GM13977 (cell line): ENCODE results near the gene HACD4.

Source experiments
- DNase-seq: peaks from one replicate; pipeline ENCODE4 v3.0.0; 2012; ENCODE audit warnings: low spot score
- in situ Hi-C: fragments of 300-500 bp; cut with MboI; formaldehyde crosslinking; loops from one replicate; pipeline ENCODE4 v1.12.0; 2022; ENCODE audit warnings: low sequenced_read_pairs, low pct_unique_long_range_greater_than_20kb, mixed read lengths, inconsistent platforms; ENCODE audit not compliant: unreplicated experiment
- TF ChIP-seq, protein P1 (sequence below): IDR thresholded peaks from 2 replicates; pipeline ENCODE4 v1.5.1; 2012; ENCODE audit warnings: mild to moderate bottlenecking, control low read depth; ENCODE audit not compliant: insufficient read depth; ENCODE audit errors: extremely low read depth, missing control alignments

Gene HACD4

DNA sequence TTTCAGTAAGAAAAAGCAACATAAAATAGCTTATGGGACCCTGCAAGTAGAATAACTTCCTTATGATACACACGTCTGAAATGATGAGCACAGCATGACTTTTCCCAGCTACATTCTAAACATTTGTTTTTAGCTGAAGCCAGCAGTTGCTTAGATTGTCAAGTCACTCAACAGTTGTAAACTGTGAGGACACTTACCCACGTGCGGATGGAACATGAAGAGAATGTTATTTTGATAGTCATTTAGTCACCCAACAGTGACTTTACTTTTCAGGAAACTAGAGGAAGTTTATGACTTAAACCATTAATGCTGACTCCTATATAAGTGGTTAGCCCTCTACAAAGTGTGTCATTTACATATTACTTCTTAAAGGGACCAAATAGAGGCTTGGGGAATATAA lies 3.0 kb downstream of the HACD4 start:
- in situ Hi-C loops, result no loop called here
- no peak for DNase-seq
- TF ChIP-seq, protein P1, sequence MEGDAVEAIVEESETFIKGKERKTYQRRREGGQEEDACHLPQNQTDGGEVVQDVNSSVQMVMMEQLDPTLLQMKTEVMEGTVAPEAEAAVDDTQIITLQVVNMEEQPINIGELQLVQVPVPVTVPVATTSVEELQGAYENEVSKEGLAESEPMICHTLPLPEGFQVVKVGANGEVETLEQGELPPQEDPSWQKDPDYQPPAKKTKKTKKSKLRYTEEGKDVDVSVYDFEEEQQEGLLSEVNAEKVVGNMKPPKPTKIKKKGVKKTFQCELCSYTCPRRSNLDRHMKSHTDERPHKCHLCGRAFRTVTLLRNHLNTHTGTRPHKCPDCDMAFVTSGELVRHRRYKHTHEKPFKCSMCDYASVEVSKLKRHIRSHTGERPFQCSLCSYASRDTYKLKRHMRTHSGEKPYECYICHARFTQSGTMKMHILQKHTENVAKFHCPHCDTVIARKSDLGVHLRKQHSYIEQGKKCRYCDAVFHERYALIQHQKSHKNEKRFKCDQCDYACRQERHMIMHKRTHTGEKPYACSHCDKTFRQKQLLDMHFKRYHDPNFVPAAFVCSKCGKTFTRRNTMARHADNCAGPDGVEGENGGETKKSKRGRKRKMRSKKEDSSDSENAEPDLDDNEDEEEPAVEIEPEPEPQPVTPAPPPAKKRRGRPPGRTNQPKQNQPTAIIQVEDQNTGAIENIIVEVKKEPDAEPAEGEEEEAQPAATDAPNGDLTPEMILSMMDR, result no peak

GRCh38 chr9:21027295-21027694 lies 4.1 kb downstream of the HACD4 start:
- in situ Hi-C loops, result no loop called here
- DNase-seq, result no peak
- TF ChIP-seq, protein P1, result no peak

GRCh38 chr9:21023861-21024260 lies 7.6 kb downstream of the HACD4 start:
- no peak for DNase-seq
- TF ChIP-seq, protein P1, result no peak
- in situ Hi-C loops, result no loop called here

GRCh38 chr9:21018177-21018576 lies 13.3 kb downstream of the HACD4 start:
- in situ Hi-C loops, result no loop called here
- TF ChIP-seq, protein P1, result no peak
- DNase-seq, result no peak

GRCh38 chr9:21016701-21017491 lies 14.5 kb downstream of the HACD4 start:
- TF ChIP-seq, protein P1, result no peak
- in situ Hi-C loops, result no loop called here
- no peak for DNase-seq

- no peak for DNase-seq
- in situ Hi-C loops, result no loop called here
- TF ChIP-seq, protein P1, result no peak
Measured at GRCh38 chr9:21015995-21016394, 15.4 kb downstream of the HACD4 start.
